Measurements from ENCODE around the gene GPLD1. TPM values are rescaled to one million over a fixed set of nuclear protein-coding genes. Genes with fewer than 3 reads are reported as not detected.

Gene GPLD1
- total and polyA plus RNA-seq, 2 experiments from 2014 or later: 3.8 to 11.1 TPM

GRCh38 chr6:24451581-24452388 is 37.6 kb downstream of the GPLD1 start:
- Histone ChIP-seq H3K79me2 (replicated peaks; ENCODE audit: insufficient read depth) (no peaks in the 10 kb centered on the region), H3K4me3 (no peak overlapping the region), H3K27me3 (ENCODE audit: insufficient read depth) (no peaks in the 10 kb centered on the region), H4K20me1 (replicated peaks; ENCODE audit: insufficient read depth) (no peaks in the 10 kb centered on the region; the same call in 1 of the 2 replicates), H3K27ac (ENCODE audit: low read depth) (no peak overlapping the region), H2AFZ (no peak overlapping the region), H3K4me2 (no peak overlapping the region), H3K4me1 (ENCODE audit: insufficient read depth) (no peaks in the 10 kb centered on the region), H3K9me2 (ENCODE audit: insufficient read depth) (no peaks in the 10 kb centered on the region), H3K36me3 (ENCODE audit: insufficient read depth) (no peaks in the 10 kb centered on the region), H3F3A (replicated peaks; ENCODE audit: low read depth) (no peaks in the 10 kb centered on the region)
- H3K4me3 Mint-ChIP-seq: no peak overlapping the region
- no peak overlapping the region for H3K27ac Mint-ChIP-seq
- H3K36me3 Mint-ChIP-seq (ENCODE audit: low read depth): no peaks in the 10 kb centered on the region
- TF ChIP-seq NANOG (IDR thresholded peaks at IDR 0.05; ENCODE audit: borderline replicate concordance): no peak
- no peak for TF ChIP-seq EZH2 (IDR thresholded peaks at IDR 0.05; ENCODE audit: low read depth, unreplicated experiment)
- no peak for TF ChIP-seq POLR2AphosphoS5 (IDR thresholded peaks at IDR 0.05; ENCODE audit: low read depth)
- no peak for TF ChIP-seq ZNF114 (CRISPR knock-in tag; IDR thresholded peaks at IDR 0.05)
- no peak for TF ChIP-seq EZH2phosphoT487 (IDR thresholded peaks at IDR 0.05; ENCODE audit: unreplicated experiment)
- TF ChIP-seq ZNF462 (CRISPR knock-in tag; IDR thresholded peaks at IDR 0.05): no peak
- TF ChIP-seq CREB1 (CRISPR knock-in tag; IDR thresholded peaks at IDR 0.05; ENCODE audit: low read depth): no peak
- no peak for TF ChIP-seq CTCF (conservative IDR thresholded peaks at IDR 0.05; ENCODE audit: low read depth in 2 of 2)
- no peak for TF ChIP-seq ETS1 (IDR thresholded peaks at IDR 0.05)
- no peak for TF ChIP-seq ZNF331 (CRISPR knock-in tag; IDR thresholded peaks at IDR 0.05; ENCODE audit: low read depth)
- no peak for TF ChIP-seq REST (IDR thresholded peaks at IDR 0.05; ENCODE audit: unreplicated experiment)
- TF ChIP-seq STAT1 (IDR thresholded peaks at IDR 0.05; ENCODE audit: unreplicated experiment): no peak
- TF ChIP-seq JUNB (IDR thresholded peaks at IDR 0.05; ENCODE audit: unreplicated experiment): no peak
- ATAC-seq: no peak
- H3K27me3 Mint-ChIP-seq (ENCODE audit: insufficient read depth, low read depth, poor library complexity): peaks cover 5% of the 10 kb centered on the region
- 0 out of 3 replicates have a peak, but pooled peaks cover 2% of the 10 kb centered on the region for H3K4me1 Mint-ChIP-seq
- no peak for DNase-seq (ENCODE audit: low spot score)
- H3K9me3 Mint-ChIP-seq: no peaks in the 10 kb centered on the region

Data from GM23338 (cell line).